Transverse colon (tissue), 4 donors: ENCODE data around the gene PRICKLE2. TPM values are rescaled to one million over a fixed set of nuclear protein-coding genes. Genes with fewer than 3 reads are reported as not detected.

ENCODE experiments used
- DNase-seq: peaks from one replicate; pipeline ENCODE4 v3.0.0-alpha.2; 2019
- H3K27ac ChIP-seq, 4 donors: fragments of 200-600 bp; sonication (generic); 2 replicates each; pipeline ENCODE4 v1.5.1; 2016 to 2018; ENCODE audit warnings: inconsistent platforms in 4 of 4
- H3K27me3 ChIP-seq: fragments of 200-600 bp; sonication (generic); 2 replicates; pipeline ENCODE4 v1.5.1; 2017; ENCODE audit warnings: inconsistent platforms
- H3K36me3 ChIP-seq, 4 donors: fragments of 200-600 bp; sonication (generic); 2 replicates each; pipeline ENCODE4 v1.5.1; 2017 to 2019; ENCODE audit warnings: inconsistent platforms in 4 of 4
- H3K4me1 ChIP-seq, 4 donors: fragments of 200-600 bp; sonication (generic); 2 replicates each; pipeline ENCODE4 v1.5.1; 2017 to 2020; ENCODE audit warnings: inconsistent platforms in 4 of 4
- H3K4me3 ChIP-seq, 4 donors: fragments of 200-600 bp; sonication (generic); 1 replicate in 1 of 4; 2 replicates in 3 of 4; pipeline versions ENCODE4 v1.5.1 to v1.6.1; 2017 to 2019; ENCODE audit warnings: inconsistent platforms in 4 of 4
- H3K9me3 ChIP-seq, 2 donors: fragments of 200-600 bp; sonication (generic); 2 replicates each; pipeline ENCODE4 v1.5.1; 2017 to 2019; ENCODE audit warnings: inconsistent platforms in 2 of 2
- CTCF ChIP-seq, 5 experiments: fragments of 200-600 bp in 3 of 5; fragments of 450-650 bp in 2 of 5; sonication (generic) in 3 of 5; IDR thresholded peaks; 1 replicate in 2 of 5; 2 replicates in 3 of 5; pipeline ENCODE4 v1.5.1; 2016 to 2017; ENCODE audit warnings: antibody characterized with exemption in 5 of 5, inconsistent platforms in 3 of 5, mild to moderate bottlenecking in 2 of 5, moderate library complexity in 1 of 5
- EP300 ChIP-seq: sonication (generic); formaldehyde crosslinking; IDR thresholded peaks from one replicate; pipeline ENCODE4 v1.6.1; 2017; ENCODE audit warnings: antibody characterized with exemption, low read depth
- POLR2A ChIP-seq: fragments of 450-650 bp; IDR thresholded peaks from one replicate; pipeline ENCODE4 v1.6.1; 2016; ENCODE audit warnings: antibody characterized with exemption, mild to moderate bottlenecking, moderate library complexity
- POLR2AphosphoS5 ChIP-seq, 3 donors: sonication (generic); formaldehyde crosslinking; IDR thresholded peaks; one replicate each; pipeline ENCODE4 v1.6.1; 2016; ENCODE audit warnings: antibody characterized with exemption in 3 of 3
- WGBS, 2 donors: methylation state at CpG; one replicate each; pipeline ENCODE4 v1.1.5; 2018; ENCODE audit warnings: low coverage in 1 of 2; 5-methylcytosine and 5-hydroxymethylcytosine counted together
- in situ Hi-C, 4 donors: fragments of 200-750 bp; cut with MboI; loops; one replicate each; pipeline versions ENCODE4 v1.15.0 to v1.15.1; 2017; ENCODE audit warnings: low sequenced_read_pairs in 3 of 4, low pct_ligation_motif_present in 1 of 4, low pct_unique_long_range_greater_than_20kb in 1 of 4
- intact Hi-C: fragments of 100-400 bp; cut with DNase I; formaldehyde crosslinking; loops from one replicate; pipeline ENCODE4 v1.15.1; 2023; ENCODE audit warnings: low total_unique reads
- total RNA-seq, 4 donors: library from RNA; depleted of rRNA; stranded (reverse); fragments of >200 nt; gene quantifications; one replicate each; pipeline ENCODE4 v1.1.0, GENCODE V29; 2016

The PRICKLE2 gene
- total RNA-seq, 4 donors from 2014 or later = 8.5 to 38.4 (median 17.4) TPM

- H3K4me1 ChIP-seq = peaks cover 0 to 32% (median 14%) of the 10 kb centered on the region in 4 donors
- H3K27me3 ChIP-seq = no peaks in the 10 kb centered on the region
- intact Hi-C loops = no loop called here
- no peak for TF ChIP-seq EP300
- TF ChIP-seq POLR2A = no peak
- no peak for TF ChIP-seq CTCF (IDR thresholded peaks at IDR 0.05)
- TF ChIP-seq POLR2AphosphoS5 (IDR thresholded peaks at IDR 0.05) = no peak
- in situ Hi-C loops = no loop called here
- no peak for DNase-seq
- H3K36me3 ChIP-seq = no peaks in the 10 kb centered on the region
- no peaks in the 10 kb centered on the region for H3K9me3 ChIP-seq
- no peak overlapping the region for H3K4me3 ChIP-seq
- peak overlapping the region; percentile 49 to 73 (median 60) for H3K27ac ChIP-seq
- WGBS, 2 donors = 46 to 66% methylated on average over 7 to 14 of the region's 14 CpGs
Measured at GRCh38 chr3:64207289-64208080, 17.8 kb downstream of the PRICKLE2 start.

- no peaks in the 10 kb centered on the region for H3K9me3 ChIP-seq
- no peaks in the 10 kb centered on the region for H3K27me3 ChIP-seq
- intact Hi-C loops = no loop called here
Measured at GRCh38 chr3:64203969-64204908, 21.0 kb downstream of the PRICKLE2 start.

GRCh38 chr3:64203216-64203615, 22.1 kb downstream of the PRICKLE2 start:
- intact Hi-C loops = no loop called here
- H3K4me3 ChIP-seq = no peak overlapping the region

More at GRCh38 chr3:64203969-64204908, 21.0 kb downstream of the PRICKLE2 start:
- H3K4me3 ChIP-seq = no peak overlapping the region
- no peaks in the 10 kb centered on the region for H3K36me3 ChIP-seq
- DNase-seq = no peak
- WGBS, 2 donors = 70 to 81% methylated on average over 6 to 7 of the region's 7 CpGs
- in situ Hi-C loops = no loop called here
- H3K27ac ChIP-seq = peak overlapping the region in 2 of 4 donors; percentile 9 to 31
- TF ChIP-seq POLR2AphosphoS5 (IDR thresholded peaks at IDR 0.05) = no peak
- no peak for TF ChIP-seq EP300
- TF ChIP-seq POLR2A = no peak
- TF ChIP-seq CTCF (IDR thresholded peaks at IDR 0.05) = no peak
- peaks cover 0 to 12% (median 4%) of the 10 kb centered on the region in 4 donors for H3K4me1 ChIP-seq

More at GRCh38 chr3:64203216-64203615, 22.1 kb downstream of the PRICKLE2 start:
- TF ChIP-seq POLR2A (no peak), POLR2AphosphoS5 (IDR thresholded peaks at IDR 0.05) (no peak), EP300 (no peak), CTCF (IDR thresholded peaks at IDR 0.05) (no peak)
- Histone ChIP-seq H3K36me3 (no peaks in the 10 kb centered on the region), H3K9me3 (no peaks in the 10 kb centered on the region), H3K4me1 (peaks cover 0 to 11% (median 4%) of the 10 kb centered on the region in 4 donors), H3K27ac (peak overlapping the region in 2 of 4 donors; percentile 9 to 31), H3K27me3 (no peaks in the 10 kb centered on the region)
- in situ Hi-C loops = no loop called here
- DNase-seq = no peak
- WGBS, 2 donors = 73 to 93% methylated on average over 2 of the region's 2 CpGs
